GM21390 (cell line): ENCODE measurements around the gene MCTP1.

Experiments used
- ATAC-seq: cut with Tn5 transposase; IDR thresholded peaks from one replicate; pipeline ENCODE4 v1.9.1; 2021; ENCODE audit not compliant: unreplicated experiment

Gene MCTP1

DNA sequence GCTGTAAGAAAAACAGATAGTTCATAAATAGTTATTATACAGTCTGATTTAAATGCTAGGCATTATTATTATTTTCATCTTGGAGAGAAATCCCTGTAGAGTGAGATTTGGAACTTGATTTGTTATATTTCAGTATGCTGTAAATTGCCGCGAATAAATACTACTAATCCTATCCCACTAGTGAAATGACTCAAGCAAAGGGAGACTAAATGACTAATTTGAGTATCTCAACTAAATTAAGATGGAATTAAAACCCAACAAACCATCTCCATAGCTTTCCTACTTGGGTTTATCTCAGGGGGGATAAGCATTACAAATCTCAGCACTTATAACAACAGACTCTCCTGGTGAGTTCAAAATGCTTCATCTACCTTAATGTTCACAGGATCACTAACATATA, 206.0 kb downstream of the MCTP1 start:
- ATAC-seq: no peak

- no peak for ATAC-seq
These were observed 208.3 kb downstream of the MCTP1 start for GRCh38 chr5:95076395-95077185.

DNA sequence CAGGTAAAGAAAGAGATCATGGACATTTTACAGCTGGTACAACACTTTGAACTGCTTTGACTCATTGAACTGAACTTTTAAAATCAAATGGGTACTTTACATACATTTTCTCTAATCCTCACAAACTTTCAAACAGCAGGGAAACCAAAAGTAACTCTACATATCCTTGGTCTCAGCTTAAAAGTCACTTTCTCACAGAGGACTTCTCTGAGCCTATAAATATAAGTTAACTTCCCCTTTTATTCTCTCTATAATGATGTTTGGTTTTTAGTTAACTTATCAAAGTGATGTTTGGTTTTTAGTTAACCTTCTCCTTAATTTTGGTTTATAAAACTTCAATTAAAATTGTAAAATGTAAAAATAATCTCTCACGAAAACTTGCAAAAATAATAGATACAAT, 209.8 kb downstream of the MCTP1 start:
- ATAC-seq: peak; percentile 44

GRCh38 chr5:95072281-95072680, 212.6 kb downstream of the MCTP1 start:
- ATAC-seq: no peak

- no peak for ATAC-seq
These were observed 214.0 kb downstream of the MCTP1 start for GRCh38 chr5:95070866-95071265.

GRCh38 chr5:95070453-95070852, 214.4 kb downstream of the MCTP1 start:
- ATAC-seq: no peak

GRCh38 chr5:95069948-95070347, 214.9 kb downstream of the MCTP1 start:
- ATAC-seq: no peak

DNA sequence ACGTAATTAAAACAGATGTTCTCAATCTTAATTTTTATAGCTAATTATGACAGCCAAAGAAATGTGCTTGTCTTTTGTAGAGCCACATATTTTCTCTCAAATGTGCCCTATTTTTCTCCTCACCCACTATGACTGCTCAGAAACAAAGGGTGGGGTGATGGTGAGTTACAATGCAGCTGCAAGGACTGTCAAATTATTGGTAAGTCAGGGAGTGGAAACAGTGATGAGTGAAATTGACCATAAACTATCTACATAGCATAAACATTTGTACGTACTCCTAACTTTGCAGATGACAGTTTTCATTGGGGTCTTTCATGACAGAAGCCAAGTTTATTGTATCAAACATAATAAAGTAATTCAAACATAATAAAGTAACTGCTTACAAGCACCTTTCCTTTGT, 215.9 kb downstream of the MCTP1 start:
- no peak for ATAC-seq

GRCh38 chr5:95068289-95068910, 216.5 kb downstream of the MCTP1 start:
- ATAC-seq: peak; percentile 44

- ATAC-seq: no peak
These were observed 218.8 kb downstream of the MCTP1 start for GRCh38 chr5:95066048-95066447.

- ATAC-seq: no peak
These were observed 221.4 kb downstream of the MCTP1 start for GRCh38 chr5:95063492-95063891.

- no peak for ATAC-seq
These were observed 224.8 kb downstream of the MCTP1 start for GRCh38 chr5:95060098-95060497.

DNA sequence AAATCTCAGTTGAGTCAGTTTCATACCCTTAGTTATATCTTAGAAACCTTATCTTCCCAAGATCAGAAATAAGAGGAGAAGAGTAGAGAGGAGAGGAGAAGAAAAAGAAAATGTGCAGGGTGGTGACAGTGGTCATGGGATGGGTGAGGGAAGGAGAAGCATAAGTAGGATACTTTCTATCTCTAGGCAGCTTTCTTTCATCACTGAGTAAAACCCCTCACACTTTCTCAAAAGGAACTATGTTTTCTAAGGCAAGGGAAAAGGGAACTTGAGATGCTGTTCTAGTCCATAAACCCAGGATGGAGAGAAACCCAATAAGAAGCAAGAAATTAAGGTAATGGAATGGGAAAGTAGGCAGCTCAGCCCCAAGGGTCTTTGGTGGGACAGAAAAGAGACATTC, 225.3 kb downstream of the MCTP1 start:
- no peak for ATAC-seq

GRCh38 chr5:95057615-95058014, 227.3 kb downstream of the MCTP1 start:
- no peak for ATAC-seq

DNA sequence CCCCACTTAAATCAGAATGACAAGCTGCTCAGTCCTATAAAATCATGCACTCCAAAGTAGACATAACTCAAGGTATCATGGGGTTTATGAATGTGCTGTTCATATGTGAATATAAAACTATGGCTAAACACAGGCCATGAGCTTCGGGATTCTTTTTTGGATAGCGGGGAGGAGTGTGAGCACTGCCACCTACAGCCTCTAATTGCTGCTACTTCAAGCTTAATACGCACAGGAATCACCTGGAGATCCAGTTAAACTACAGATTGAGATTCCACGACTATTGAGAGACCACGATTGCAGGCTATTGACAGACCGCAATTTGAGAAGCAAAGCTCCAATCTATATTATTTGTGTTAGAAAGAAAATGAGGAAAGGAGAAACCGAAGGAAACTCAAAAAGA, 231.6 kb downstream of the MCTP1 start:
- no peak for ATAC-seq

DNA sequence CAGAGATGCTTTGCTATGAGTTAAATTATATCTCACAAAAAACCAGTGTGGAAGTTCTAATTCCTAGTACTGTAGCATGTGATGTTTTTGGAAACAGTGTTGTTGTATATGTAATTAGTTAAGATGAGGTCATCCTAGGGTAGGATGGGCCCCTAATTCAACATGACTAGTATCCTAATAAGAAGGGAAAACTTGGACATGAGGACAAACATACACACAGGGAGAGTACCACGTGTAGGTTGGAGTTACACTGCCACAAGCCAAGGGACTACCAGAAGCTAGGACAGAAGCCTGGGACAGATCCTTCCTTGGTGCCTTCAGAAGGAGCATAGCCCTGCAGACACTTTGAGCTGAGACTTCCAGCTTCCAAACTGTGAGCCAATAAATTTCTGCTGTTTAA, 234.2 kb downstream of the MCTP1 start:
- ATAC-seq: no peak

DNA sequence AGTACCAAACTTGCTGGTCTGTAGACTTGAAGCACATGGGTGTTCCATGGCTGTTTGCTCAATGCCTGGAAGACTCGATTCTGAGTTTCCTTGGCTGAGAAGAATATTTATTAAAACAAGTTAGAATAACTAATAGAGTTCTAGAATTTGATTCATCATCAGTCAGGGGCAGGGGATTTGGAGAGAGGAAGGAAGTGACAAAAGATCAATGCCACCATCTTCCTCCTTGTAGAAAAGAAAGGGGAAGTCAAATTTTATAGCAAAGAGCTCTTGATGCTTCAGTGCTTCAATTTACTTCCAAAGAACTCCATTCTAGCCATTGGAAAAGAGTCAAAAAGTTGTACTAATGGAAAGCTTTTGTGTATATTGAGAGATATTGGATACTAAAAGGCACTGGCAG, 236.3 kb downstream of the MCTP1 start:
- no peak for ATAC-seq

DNA sequence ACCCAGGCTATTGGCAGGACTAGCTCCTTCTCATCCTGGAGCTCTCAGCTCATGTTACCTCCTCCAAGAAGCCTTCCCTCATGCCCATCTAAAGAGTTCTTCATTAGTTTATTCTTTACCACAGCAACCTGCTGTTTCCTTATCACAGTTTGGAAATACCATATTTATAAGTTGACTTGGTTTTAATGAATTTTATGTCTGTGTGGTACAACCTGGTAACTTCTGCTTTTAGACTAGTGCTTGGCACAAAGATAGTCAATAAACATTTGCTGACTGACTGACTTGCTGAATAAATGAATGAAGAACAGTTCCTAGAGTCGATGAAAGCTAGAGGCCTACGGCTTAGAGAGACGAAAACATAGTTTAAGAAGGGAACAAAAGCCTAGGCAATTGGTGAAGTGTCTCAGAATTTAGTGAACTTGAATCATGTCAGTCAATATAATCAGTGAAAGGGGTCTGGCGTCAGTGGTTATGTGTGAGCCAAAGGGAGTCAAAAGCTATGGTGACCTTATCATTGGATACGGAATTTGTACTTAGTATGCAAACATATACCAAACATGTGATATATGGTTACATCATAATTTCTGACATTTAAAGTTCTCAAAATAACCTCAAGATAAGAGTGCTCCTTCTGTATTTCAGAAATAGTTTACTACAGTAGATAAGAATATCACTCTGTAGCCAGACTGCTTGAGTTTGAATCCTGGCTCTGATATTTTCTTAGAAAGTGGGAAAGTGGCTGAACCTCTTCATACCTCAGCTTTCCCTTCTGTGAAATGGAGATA, 239.5 kb downstream of the MCTP1 start:
- no peak for ATAC-seq

DNA sequence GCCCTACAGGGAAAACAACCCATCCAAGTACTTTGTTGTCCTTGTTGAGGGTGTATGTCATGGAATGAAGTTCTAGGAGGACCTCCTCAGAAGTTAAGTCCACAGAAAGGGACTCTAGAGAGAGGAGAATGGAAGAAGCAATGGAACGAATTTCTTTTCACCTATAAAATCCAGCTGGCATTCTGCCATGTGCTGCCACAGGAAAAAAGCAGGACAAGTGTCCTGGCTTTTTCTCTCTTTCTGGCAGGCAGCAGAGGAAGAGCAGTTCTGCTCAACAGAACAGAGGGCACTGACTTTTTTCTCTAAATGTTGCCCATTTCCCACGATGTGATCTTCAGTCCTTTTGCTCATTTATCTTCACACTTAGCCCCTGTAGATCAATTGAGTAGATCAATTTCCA, 240.8 kb downstream of the MCTP1 start:
- no peak for ATAC-seq

DNA sequence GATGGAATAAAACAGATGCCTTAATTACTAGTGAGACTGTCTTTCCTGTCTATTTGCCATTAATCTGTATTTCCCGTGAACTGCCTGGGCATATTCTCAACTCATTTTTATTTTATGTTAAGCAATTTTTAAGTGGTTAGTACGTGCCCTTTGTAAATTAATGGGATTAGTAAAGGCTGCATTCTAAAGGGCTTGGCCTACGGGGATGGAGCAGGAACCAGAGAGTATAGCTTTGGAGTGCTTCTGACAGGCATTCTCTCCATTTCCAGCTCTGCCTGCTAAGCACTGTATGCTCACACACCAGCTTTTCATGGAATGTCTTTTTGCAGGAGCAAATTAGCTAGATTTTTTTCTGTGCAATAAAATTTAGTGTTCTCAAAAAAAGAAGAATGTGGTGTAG, 241.2 kb downstream of the MCTP1 start:
- ATAC-seq: no peak

GRCh38 chr5:95043234-95043633, 241.7 kb downstream of the MCTP1 start:
- no peak for ATAC-seq

GRCh38 chr5:95042037-95042436, 242.9 kb downstream of the MCTP1 start:
- no peak for ATAC-seq
